Frontal cortex (tissue), 4 donors: ENCODE results near the gene ELANE. TPM values are rescaled to one million over a fixed set of nuclear protein-coding genes. Genes with fewer than 3 reads are reported as not detected.

Experiments
- DNase-seq, 2 donors: peaks; one replicate each; pipeline ENCODE4 v3.0.0; 2012; ENCODE audit warnings: low spot score in 2 of 2
- FAIRE-seq: peaks from 2 replicates; lab custom pipeline; 2012; peaks lifted over from hg19 to GRCh38; lab: Jason Lieb, UNC
- total RNA-seq: library from RNA; depleted of rRNA; stranded (reverse); fragments of >200 nt; gene quantifications from one replicate; pipeline ENCODE4 v1.2.3, GENCODE V29; 2014
- donor health status: control.
- donor health status: control.
- donor health status: control.

Gene ELANE
- total RNA-seq, 1 donor from 2014 or later = not detected

DNA sequence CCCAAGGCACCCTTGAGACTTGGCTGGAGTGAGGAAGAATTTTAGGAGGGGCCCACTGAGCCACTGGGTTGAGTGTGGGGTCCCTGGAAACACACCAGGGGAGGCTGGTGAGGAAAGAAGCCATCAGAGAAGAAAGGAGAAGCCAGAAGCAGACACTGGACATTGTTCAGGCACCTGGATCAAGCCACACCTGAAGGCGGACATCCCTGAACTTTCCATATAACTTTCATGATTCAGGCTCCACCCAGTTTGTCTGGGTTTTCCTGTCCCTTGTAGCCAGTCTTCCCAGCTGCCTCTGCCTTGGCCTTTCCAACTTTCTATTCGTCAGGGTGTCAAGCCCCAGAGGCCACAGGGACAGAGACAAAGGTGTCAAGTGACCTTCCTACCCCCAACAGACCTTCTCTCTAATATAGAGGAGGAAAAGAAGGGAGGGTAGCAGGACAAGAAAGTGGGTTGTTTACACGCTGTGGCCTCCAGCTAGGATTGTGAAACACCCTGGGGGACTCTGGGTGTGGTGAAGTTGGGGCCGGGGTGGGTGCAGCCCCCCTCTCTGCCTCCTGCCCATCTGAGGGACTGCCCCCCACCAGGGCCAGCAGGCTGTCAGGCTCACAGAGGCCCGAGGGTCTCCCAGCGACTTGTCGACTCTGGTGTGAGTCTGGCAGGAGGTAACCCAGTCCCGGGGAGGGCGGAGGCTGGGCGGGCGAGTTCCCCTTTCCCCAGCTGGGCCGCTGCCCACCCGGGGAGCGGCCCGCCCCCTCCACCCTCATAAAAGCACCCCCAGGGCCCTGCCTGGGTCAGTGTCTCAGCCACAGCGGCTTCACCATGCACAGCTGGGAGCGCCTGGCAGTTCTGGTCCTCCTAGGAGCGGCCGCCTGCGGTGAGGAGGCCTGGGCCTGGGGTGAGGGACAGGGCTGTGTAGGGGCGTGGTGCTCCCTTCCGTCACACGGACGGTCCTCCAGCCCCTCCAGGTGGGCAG, 7.1 kb downstream of the ELANE start, which contains the start of gene CFD:
TSS of gene CFD (plus strand) at position 797 of the 976 bp plus-strand sequence. CDS start at position 823, 26 bp downstream.
- FAIRE-seq (no peak), DNase-seq (no peak)

DNA sequence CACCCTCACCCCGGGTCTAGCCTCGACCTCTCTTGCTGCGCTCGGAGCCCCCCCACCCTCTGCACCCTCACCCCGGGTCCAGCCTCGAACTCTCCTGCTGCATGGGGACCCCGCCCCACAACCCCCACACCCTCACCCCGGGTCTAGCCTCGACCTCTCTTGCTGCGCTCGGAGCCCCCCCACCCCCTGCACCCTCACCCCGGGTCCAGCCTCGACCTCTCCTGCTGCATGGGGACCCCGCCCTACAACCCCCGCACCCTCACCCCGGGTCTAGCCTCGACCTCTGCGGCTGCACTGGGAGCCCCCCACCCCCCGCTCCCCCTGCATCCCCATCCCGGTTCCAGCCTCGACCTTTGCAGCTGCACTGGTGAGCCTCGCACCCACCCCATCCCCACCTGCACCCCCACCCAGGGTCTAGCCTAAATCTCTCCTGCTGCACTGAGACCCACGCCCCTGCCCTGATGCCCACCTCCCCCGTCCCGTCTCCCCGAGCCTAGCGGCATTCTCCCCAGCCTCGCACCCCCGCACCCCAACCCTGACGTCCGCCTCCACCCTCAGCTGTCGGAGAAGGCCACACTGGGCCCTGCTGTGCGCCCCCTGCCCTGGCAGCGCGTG, 9.1 kb downstream of the ELANE start:
- DNase-seq (no peak), FAIRE-seq (no peak)

DNA sequence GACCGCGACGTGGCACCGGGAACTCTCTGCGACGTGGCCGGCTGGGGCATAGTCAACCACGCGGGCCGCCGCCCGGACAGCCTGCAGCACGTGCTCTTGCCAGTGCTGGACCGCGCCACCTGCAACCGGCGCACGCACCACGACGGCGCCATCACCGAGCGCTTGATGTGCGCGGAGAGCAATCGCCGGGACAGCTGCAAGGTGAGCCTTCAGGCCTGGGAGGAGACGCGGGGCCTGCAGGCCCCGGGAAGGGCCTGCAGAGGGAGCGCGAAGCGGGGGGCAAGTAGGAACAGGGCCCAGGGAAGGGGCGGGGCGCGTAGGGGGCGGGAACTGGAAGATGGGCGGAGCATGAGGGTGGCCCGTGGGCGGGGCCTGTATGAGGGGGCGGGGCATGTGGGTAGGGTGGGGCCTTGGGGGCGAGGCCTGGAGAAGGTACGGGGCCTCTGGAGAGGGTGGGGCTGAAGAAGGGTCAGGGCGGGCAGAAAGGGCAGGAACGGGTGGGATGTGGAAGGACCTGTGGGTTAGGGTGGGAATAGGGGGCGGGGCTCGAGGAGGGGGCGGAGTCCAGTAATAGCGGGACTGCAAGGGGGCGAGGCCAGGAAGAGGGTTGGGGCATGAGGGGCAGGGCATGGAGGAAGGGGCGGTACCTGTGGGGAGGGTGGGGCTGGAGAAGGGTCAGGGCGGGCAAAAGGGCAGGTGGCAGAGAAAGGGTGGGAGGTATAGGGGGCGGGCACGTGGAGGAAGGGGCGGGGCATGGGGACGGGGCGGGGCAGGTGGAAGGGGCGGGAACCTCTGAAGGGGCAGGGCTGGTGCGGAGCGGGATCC, 9.9 kb downstream of the ELANE start:
- FAIRE-seq = no peak
- no peak for DNase-seq

DNA sequence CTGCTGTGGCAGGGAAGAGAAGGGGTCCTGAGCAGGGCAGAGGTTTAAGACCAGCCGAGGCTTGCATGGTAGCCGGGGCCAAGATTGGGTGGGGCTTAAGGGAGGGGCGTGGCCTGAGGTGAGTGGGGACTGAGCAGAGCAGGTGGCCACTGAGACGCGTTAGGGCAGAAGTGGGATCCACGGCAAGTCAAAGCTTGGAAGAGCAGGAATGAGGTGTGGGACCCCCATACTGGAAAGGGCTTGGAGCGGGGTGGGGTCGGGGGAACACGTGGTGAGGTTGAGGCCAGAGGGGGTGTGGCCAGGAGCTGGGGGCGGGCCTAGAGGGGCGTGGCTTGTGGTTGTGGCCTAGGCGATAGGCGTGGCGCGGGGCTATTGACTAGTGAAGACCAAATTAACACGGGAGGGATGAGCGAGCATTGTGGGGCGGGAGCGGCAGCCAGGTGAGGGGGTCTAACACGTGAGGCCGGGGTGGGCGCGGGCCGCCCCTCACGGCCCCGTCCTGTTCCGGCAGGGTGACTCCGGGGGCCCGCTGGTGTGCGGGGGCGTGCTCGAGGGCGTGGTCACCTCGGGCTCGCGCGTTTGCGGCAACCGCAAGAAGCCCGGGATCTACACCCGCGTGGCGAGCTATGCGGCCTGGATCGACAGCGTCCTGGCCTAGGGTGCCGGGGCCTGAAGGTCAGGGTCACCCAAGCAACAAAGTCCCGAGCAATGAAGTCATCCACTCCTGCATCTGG, 10.6 kb downstream of the ELANE start:
- DNase-seq (peak in 1 of 2 donors; percentile 74), FAIRE-seq (no peak)

DNA sequence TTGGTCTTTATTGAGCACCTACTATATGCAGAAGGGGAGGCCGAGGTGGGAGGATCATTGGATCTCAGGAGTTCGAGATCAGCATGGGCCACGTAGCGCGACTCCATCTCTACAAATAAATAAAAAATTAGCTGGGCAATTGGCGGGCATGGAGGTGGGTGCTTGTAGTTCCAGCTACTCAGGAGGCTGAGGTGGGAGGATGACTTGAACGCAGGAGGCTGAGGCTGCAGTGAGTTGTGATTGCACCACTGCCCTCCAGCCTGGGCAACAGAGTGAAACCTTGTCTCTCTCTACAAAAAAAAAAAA, 11.2 kb downstream of the ELANE start:
- DNase-seq = no peak

DNA sequence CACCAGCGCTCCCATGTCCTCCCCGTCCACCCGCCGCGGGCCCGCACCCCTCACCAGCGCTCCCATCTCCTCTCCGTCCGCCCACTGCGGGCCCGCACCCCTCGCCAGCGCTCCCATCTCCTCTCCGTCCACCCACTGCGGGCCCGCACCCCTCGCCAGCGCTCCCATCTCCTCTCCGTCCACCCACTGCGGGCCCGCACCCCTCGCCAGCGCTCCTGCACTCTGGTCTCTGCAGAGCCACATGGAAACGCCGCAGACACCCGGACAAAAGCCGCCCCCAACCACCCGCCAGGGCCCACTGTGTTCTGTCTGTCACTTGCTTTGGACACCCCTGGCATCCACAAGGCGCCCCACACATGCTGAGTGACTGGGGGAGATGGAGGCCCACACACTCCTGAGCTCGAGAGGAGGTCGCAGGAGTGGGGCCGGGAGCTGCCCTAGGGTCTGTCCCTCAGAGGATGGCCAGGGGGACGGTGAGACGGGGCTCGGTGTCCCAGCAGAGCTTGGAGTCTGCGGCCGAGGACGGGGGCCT, 14.7 kb downstream of the ELANE start:
- FAIRE-seq (no peak), DNase-seq (no peak)

More for the DNA sequence above, 11.2 kb downstream of the ELANE start:
- no peak for FAIRE-seq

DNA sequence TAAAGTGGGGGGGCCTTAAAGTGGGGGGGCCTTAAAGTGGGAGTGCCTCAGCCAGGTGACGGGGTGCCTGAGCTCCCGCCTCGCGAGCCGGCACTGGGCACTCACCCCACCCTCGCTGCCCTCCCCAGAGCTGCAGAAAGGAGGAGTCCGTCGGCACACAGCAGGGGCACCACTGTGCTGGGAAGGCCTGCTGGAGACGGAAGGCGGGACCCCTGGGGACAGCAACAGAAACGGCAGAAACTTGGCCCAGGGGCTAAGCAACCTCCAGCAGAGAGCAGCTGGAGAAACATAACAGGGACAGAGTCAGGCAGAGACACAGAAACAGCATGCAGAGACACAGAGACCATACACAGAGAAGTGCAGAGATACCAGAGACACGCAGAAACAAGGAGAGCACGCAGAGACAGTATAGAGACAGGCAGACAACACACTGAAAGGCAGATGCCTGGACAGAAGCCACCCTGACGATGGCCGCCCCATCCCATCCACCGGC, 15.2 kb downstream of the ELANE start:
- DNase-seq = no peak
- no peak for FAIRE-seq

DNA sequence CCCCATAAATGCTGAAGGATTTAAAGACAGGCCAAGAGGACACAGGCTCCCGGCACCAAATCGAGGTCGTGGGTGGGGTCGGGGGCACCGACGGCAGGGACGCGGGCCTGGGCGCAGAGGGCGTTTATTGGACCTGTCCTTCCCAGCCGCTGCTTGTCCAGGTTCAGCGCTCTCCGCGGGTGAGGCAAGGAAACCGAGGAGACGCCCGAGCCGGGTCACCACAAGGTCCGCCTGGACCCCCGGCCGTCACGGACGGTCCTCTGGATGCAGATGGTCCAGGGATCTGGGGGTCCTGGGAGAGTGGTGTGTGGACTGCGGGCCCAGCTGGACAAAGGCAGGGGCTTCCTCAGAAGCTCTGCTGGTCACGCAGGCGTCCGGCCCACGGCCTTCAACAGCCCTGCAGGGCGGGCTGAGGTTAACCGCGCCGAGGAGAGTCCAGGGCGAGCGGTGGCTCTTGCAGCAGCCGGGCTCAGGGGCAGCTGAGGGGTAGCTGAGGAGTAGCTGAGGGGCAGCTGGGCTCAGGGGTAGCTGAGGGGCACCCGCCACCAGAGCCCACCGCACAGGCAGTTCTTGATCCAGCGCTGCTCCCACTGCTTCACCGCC, 15.9 kb downstream of the ELANE start:
- FAIRE-seq (no peak), DNase-seq (no peak)

DNA sequence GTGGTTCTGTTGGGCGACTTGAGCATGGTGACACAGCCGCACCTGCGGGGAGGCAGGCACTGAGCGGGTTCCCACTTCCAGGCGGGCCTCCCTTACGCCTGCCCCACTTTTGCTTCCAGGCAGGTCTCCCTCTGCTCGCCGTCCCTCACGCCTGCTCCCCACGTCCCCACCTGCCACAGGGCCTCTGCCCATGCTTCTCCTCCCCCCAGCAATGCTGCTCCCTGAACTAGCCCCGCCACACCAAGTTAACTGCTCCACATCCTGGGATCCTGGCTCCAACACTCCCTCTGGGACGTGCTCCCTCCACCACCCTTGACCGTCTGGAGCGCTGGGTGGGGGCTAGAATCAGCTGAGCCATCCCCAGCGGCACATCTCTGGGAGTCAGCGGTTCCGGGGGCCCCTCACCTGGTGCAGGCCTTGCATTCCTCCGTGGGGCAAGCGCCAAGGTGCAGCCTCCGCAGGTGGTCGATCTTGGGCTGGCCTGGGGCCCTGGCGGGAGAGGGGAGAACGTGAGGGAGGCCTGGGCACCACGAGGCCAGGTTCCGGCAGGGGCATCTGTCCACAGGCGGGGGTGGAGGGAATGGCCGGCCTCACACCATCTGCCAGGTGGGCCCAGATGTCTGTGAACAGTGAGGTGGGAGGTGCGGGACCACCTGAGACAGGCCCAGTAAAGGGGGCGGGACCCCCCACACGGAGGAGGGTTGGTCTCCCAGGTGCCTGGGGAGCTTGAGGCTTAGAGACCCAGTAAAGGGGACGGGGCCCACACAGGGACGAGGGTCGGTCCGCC, 16.5 kb downstream of the ELANE start:
- FAIRE-seq (no peak), DNase-seq (no peak)

DNA sequence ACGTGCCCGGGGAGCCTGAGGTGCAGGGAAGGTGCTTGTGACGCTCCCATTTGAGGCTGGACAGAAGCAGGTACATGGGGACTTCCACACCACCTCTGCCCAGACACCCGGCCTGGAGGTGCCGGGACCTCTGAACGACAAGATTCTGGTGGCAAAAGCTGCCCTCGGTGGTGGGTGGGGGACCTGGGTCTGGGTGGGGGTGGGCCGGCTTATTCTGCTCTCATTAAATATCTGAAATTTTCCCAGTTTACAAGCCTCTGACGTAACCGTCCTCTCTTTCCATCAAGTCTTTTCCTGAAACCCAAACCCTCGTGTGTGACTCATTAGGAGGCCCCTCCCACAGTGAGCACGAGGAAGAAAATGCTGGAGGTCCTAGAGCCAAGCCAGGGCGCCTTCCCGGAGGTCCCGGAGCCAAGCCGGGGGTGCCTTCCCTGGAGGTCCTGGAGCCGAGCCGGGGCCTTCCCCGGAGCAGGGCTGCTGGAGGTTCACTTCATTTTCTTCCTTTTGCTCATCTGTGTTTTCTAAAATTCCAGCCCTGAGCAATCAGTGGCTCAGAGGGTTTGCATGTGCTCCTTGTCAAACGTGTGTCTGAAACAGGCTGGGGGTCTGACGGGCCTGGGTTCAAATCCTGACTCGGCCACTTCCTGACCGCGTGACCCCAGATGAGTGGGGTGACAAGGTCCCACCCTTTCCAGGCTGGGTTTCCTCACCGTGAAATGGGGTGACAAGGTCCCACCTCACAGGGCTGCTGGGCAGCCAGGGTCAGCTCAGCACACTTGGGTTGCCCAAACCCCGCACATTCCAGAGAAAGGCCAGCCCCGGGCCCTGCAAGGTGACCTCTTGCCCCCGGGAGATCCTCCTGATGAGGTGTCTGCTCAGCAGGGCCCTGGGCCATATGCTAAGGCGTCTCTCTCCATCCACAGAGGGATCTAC, 17.4 kb downstream of the ELANE start:
- FAIRE-seq (no peak), DNase-seq (no peak)

DNA sequence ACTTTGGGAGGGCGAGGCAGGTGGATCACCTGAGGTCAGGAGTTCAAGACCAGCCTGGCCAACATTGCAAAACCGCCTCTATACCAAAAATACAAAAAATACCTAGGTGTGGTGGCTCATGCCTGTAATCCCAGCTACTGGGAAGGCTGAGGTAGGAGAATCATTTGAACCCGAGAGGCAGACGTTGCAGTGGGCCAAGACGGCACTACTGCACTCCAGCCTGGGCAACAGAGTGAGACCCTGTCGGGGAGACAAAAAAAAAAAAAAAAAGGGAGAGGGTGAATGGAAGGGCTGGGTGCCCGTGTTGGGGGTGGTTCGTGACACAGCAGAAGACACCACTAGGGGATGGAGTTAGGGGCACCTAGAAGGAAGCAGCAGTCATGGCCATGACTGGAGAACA, 18.2 kb downstream of the ELANE start:
- FAIRE-seq = no peak
- DNase-seq = no peak

DNA sequence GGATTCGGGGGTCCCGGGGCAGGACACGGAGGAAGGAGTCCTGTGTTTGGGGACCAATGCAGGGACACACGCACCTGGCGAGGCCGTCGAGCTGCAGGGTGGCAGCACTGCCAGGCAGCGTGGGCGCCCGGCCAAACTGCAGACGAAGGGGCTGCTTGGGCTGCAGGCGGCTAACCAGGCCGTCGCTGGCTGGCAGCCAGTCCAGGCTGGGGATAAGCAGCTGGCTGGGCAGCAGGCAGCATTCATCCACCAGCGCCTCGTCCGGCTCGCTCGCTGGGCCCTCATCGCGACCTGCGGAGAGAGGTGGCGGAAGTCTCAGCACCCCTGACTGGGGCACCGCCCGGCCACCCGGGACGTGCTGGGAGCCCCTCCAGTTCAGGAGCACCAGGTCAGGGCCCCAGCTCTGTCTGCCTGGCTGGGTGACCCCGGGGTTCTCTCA, 18.9 kb downstream of the ELANE start:
- FAIRE-seq = no peak
- DNase-seq = peak in 1 of 2 donors; percentile 69

DNA sequence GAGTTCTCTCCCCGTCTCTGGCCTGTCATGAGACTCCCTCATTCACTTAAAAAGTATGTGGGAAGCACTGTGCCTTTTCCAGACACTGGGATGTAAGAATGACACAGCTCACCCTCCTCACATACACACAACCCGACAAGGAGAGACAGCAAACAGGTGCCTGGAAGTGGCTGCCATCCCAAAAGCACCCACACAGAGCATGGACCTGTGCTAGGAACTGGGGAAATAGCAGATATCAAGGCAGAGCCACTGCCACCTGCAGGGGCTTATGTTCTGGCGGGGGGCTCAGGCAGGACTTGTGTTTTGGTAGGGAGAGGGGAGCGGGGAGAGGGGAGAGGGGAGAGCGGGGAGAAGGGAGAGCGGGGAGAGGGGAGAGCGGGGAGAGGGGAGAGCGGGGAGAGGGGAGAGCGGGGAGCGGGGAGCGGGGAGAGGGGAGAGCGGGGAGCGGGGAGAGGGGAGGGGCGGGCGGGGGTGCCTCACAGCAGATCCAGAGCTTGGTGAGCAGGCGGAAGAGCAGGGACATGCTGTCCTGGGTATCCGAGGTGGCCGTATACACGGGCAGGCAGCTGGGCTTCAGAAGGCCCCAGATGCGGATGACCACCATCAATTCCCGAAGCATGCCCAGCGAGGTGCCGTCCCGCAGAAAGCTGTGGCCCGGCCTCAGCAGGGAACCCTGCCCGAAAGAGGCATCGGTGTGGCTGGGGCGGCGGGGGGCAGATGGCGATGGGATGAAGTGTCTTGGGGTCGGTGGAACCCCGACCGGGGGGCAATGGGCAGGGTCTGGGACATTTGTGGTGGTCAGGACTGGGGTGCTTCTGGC, 19.6 kb downstream of the ELANE start:
- FAIRE-seq = no peak
- peak in 1 of 2 donors; percentile 69 for DNase-seq

DNA sequence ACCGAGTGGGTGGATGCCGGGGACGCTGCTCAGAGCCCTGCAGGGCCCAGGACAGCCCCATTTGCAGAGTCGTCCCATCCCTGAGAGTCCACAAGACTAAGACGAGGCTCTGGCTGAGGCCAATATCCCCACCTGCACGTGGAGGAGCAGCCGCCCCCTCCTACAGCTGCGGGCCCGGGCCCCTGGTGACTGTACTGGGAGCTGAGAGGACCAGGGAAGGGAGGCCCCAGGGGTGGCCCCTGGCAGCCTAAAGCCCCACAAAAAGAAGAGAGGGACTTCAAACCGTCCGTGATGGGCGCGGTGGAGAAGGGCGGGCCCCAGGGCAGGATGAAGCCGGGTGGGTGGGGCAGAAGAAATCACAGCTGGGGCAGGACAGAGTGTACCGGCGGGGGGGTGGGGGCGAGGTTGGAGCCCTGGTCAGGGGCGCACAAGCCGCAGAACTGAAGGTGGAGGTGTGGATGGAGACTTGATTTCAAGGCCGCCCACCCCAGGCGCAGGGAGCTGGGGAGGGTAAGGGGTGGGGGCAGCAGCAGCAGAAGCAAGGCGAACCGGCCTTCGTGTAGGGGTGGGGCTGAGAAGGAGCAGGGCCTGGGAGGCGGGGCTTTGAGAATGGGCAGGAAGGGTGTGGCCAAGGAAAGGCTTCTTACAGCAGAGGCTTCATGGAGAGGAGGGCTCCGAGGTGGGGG, 20.3 kb downstream of the ELANE start:
- FAIRE-seq (no peak), DNase-seq (no peak)

DNA sequence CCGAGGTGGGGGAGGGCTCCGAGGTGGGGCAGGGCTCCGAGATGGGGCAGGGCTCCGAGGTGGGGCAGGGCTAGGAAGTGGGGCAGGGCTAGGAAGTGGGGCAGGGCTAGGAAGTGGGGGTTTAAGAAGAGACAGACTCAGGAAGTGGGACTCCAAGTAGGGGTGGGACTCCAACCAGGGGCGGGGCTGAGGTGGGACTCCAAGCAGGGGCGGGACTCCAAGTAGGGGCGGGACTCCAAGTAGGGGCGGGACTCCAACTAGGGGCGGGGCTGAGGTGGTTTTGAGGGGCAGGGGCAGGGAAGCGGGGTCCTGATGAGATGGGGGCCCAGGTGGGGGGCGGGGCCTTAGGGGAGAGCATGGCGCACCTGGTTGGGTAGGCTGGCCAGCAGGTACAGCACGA, 21.0 kb downstream of the ELANE start:
- FAIRE-seq = no peak
- DNase-seq = no peak
